Natural killer cell (primary cell): ENCODE measurements around the gene ST3GAL4. TPM values are rescaled to one million over a fixed set of nuclear protein-coding genes. Genes with fewer than 3 reads are reported as not detected.

ENCODE experiments used
- ATAC-seq, 3 donors: fragments of 150-1000 bp in 2 of 3; fragments of 200-7000 bp in 1 of 3; cut with Tn5 transposase; 1 replicate in 1 of 3; 2 replicates in 2 of 3; pipeline ENCODE4 v1.10.0; 2021; ENCODE audit warnings: mild to moderate bottlenecking in 2 of 3, moderate library complexity in 2 of 3
- DNase-seq, 2 donors: peaks; one replicate each; pipeline versions ENCODE4 v3.0.0 to v3.0.0-alpha.2; 2013 to 2021; ENCODE audit warnings: mixed read lengths in 1 of 2
- H3K27ac ChIP-seq: one replicate; pipeline ENCODE4 v1.5.1; 2013; ENCODE audit warnings: mild to moderate bottlenecking, low read length
- H3K27me3 ChIP-seq: one replicate; pipeline ENCODE4 v1.6.1; 2013; ENCODE audit warnings: low read length; ENCODE audit not compliant: control insufficient read depth, insufficient read depth
- H3K36me3 ChIP-seq: one replicate; pipeline ENCODE4 v1.6.1; 2013; ENCODE audit warnings: low read length; ENCODE audit not compliant: control insufficient read depth, insufficient read depth
- H3K4me1 ChIP-seq: one replicate; pipeline ENCODE4 v1.6.1; 2013; ENCODE audit warnings: low read length; ENCODE audit not compliant: control insufficient read depth, insufficient read depth
- H3K4me3 ChIP-seq: one replicate; pipeline ENCODE4 v1.5.1; 2013; ENCODE audit warnings: low read length
- H3K9me3 ChIP-seq: one replicate; pipeline ENCODE4 v1.6.1; 2013; ENCODE audit warnings: low read length; ENCODE audit not compliant: control insufficient read depth, insufficient read depth
- H3K27ac Mint-ChIP-seq, 2 donors: one replicate each; pipeline ENCODE4 v1.8.0; 2022; ENCODE audit warnings: mild to moderate bottlenecking in 2 of 2, mixed read lengths in 2 of 2, moderate library complexity in 1 of 2
- H3K27me3 Mint-ChIP-seq, 2 donors: one replicate each; pipeline ENCODE4 v1.8.0; 2022; ENCODE audit warnings: low read depth in 2 of 2, mixed read lengths in 2 of 2
- H3K36me3 Mint-ChIP-seq: one replicate; pipeline ENCODE4 v1.8.0; 2022; ENCODE audit warnings: mixed read lengths
- H3K4me1 Mint-ChIP-seq, 2 donors: one replicate each; pipeline ENCODE4 v1.8.0; 2022; ENCODE audit warnings: mixed read lengths in 2 of 2
- H3K4me3 Mint-ChIP-seq: one replicate; pipeline ENCODE4 v1.8.0; 2022; ENCODE audit warnings: mild to moderate bottlenecking, moderate library complexity, mixed read lengths
- H3K9me3 Mint-ChIP-seq, 2 donors: one replicate each; pipeline ENCODE4 v1.8.0; 2022; ENCODE audit warnings: mixed read lengths in 2 of 2
- CTCF ChIP-seq: fragments of 200-600 bp; IDR thresholded peaks from one replicate; pipeline ENCODE4 v1.8.0; 2022; ENCODE audit warnings: antibody characterized with exemption
- WGBS: methylation state at CpG from one replicate; pipeline ENCODE4 v1.1.7; 2013; ENCODE audit warnings: missing lambda C conversion rate; ENCODE audit not compliant: insufficient coverage; 5-methylcytosine and 5-hydroxymethylcytosine counted together
- intact Hi-C: fragments of 100-400 bp; cut with micrococcal nuclease; formaldehyde crosslinking; loops from one replicate; pipeline ENCODE4 v1.14.2; 2022
- total RNA-seq, 4 donors: library from RNA; stranded (reverse); fragments of 120-200 nt in 1 of 4; gene quantifications; one replicate each; pipeline versions ENCODE4 v1.2.3 to v1.2.4, GENCODE V29; 2013 to 2022

ST3GAL4 gene
- total RNA-seq, 3 donors from 2014 or later (not counting 1 experiment from before 2014, with no cell fraction given), result 43.3 to 57.6 (median 47.3) TPM

DNA sequence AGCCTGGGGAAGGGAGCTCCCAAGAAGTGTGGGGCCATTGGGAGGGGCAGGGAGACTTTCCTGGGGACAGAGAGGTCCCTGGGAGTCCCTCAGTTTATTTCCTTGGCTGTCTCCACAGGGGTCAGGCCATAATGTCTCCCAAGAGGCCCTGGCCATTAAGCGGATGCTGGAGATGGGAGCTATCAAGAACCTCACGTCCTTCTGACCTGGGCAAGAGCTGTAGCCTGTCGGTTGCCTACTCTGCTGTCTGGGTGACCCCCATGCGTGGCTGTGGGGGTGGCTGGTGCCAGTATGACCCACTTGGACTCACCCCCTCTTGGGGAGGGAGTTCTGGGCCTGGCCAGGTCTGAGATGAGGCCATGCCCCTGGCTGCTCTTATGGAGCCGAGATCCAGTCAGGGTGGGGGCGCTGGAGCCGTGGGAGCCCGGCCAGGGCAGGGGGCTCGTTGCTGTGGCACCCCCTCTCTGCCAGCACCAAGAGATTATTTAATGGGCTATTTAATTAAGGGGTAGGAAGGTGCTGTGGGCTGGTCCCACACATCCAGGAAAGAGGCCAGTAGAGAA, 58.4 kb downstream of the ST3GAL4 start:
- Histone ChIP-seq H3K4me3 (no peak overlapping the region), H3K27ac (no peak overlapping the region), H3K36me3 (peaks cover 11% of the 10 kb centered on the region), H3K9me3 (no peaks in the 10 kb centered on the region), H3K27me3 (no peaks in the 10 kb centered on the region), H3K4me1 (peaks cover 12% of the 10 kb centered on the region)
- H3K27ac Mint-ChIP-seq, result no peak overlapping the region
- ATAC-seq, result no peak
- no peaks in the 10 kb centered on the region for H3K9me3 Mint-ChIP-seq
- H3K4me1 Mint-ChIP-seq, result peaks cover 9 to 29% of the 10 kb centered on the region in 2 donors
- H3K27me3 Mint-ChIP-seq, result no peaks in the 10 kb centered on the region
- intact Hi-C loops, result no loop called here
- WGBS, result 95% methylated on average over 9 of the region's 9 CpGs
- no peak for DNase-seq
- no peak for TF ChIP-seq CTCF
- no peak overlapping the region for H3K4me3 Mint-ChIP-seq
- peaks cover 6% of the 10 kb centered on the region for H3K36me3 Mint-ChIP-seq

DNA sequence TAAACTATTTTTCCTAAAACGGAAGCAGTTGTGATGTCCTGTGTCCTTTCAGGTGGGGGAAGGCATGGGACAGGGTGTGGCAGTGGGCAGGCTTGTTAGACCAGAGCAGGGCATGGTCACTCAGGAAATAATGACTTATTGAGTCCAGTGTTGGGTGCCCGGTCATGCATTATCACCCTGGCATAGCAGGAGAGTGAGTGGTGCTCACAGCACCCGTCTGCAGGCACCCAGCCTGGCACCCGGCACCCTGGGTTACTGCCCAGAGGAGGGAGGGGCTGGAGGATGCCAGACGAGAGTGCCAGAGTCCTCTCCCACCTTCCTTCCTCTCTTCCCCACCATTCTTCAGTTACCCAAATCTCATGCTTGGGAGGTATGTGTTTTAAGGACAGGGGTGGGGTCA, 59.1 kb downstream of the ST3GAL4 start:
- peak overlapping the region; percentile 21 for H3K4me3 Mint-ChIP-seq
- Histone ChIP-seq H3K9me3 (no peaks in the 10 kb centered on the region), H3K27me3 (no peaks in the 10 kb centered on the region), H3K36me3 (peaks cover 7% of the 10 kb centered on the region), H3K27ac (no peak overlapping the region), H3K4me3 (no peak overlapping the region), H3K4me1 (peaks cover 12% of the 10 kb centered on the region)
- DNase-seq (no peak), ATAC-seq (no peak)
- H3K27me3 Mint-ChIP-seq, result no peaks in the 10 kb centered on the region
- TF ChIP-seq CTCF, result no peak
- H3K36me3 Mint-ChIP-seq, result no peaks in the 10 kb centered on the region
- WGBS, result 96% methylated on average over 4 of the region's 5 CpGs
- intact Hi-C loops, result no loop called here
- H3K9me3 Mint-ChIP-seq, result no peaks in the 10 kb centered on the region
- no peak overlapping the region for H3K27ac Mint-ChIP-seq
- peaks cover 9 to 23% of the 10 kb centered on the region in 2 donors for H3K4me1 Mint-ChIP-seq

DNA sequence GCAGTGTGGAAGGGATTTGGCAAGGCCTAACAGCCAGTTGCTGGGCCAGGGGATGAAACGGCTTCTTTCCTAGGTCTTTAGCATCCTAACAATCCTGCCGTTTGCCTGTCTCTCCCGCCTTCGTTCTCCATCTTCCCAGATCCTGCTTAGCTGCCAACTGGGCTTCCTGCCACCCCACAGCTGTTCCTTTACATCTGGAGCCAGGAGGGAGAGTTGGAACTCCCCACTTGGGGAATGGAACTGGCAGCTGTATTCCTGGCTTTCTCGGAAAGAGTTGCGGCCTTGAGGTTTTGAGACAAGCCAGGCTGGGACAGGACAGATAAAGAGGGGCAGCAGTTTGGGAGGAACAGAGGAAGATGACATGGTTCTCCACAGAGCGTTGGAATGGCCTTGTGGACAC, 59.6 kb downstream of the ST3GAL4 start:
- intact Hi-C loops, result no loop called here
- Histone ChIP-seq H3K36me3 (peaks cover 7% of the 10 kb centered on the region), H3K27ac (no peak overlapping the region), H3K27me3 (no peaks in the 10 kb centered on the region), H3K9me3 (no peaks in the 10 kb centered on the region), H3K4me1 (peaks cover 12% of the 10 kb centered on the region), H3K4me3 (no peak overlapping the region)
- H3K9me3 Mint-ChIP-seq, result no peaks in the 10 kb centered on the region
- no peaks in the 10 kb centered on the region for H3K27me3 Mint-ChIP-seq
- peaks cover 9 to 28% of the 10 kb centered on the region in 2 donors for H3K4me1 Mint-ChIP-seq
- TF ChIP-seq CTCF, result no peak
- WGBS, result 89% methylated on average over 7 of the region's 7 CpGs
- peak overlapping the region; percentile 6 for H3K4me3 Mint-ChIP-seq
- no peaks in the 10 kb centered on the region for H3K36me3 Mint-ChIP-seq
- H3K27ac Mint-ChIP-seq, result no peak overlapping the region
- DNase-seq (no peak), ATAC-seq (no peak)
